ENCODE data around the gene RAB21.

DNA sequence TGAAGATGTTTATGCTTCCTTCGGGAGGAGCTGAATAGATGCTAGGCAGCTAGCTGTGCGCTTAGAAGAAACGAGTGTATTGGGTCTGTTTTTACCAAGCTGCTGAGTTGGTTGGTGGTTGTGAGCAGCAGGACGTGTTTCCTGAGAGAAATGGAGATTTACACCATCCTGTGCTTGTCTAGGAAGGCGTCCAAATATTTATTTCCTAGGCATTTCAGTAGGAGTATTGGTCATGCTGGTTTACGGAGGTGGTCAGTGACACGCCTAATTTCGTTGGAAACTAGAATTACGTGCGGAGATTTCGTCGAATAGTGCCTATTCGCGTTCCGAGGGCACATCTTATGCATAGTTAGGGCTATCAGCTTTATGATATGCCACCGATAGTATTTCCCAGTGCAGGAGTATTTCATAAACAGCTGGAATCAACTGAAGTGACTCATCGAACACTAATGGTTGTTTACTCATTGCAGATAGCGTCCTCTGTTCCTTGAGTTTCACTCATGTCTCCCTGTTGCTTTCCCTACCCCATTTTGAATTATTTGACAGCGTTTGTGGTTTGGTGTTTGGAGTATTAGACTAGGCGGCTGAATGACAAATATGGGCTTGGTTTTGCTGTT lies 85.7 kb downstream of the RAB21 start:
- TF ChIP-seq EZH2 (IDR thresholded peaks at IDR 0.05; ENCODE audit: insufficient read depth, poor library complexity, severe bottlenecking) (no peak), EZH2phosphoT487 (IDR thresholded peaks at IDR 0.05; ENCODE audit: insufficient read depth, low read depth) (no peak)
